Left ventricle myocardium superior (tissue), 1 donor: Measurements from ENCODE around the gene SLC2A8. TPM values are rescaled to one million over a fixed set of nuclear protein-coding genes. Genes with fewer than 3 reads are reported as not detected.

Experiments used
- ATAC-seq: fragments of 200-7000 bp; cut with Tn5 transposase; one replicate; pipeline ENCODE4 v1.9.1; 2020; ENCODE audit warnings: mild to moderate bottlenecking, moderate library complexity
- DNase-seq: peaks from one replicate; pipeline ENCODE4 v3.0.0-alpha.2; 2020
- intact Hi-C: fragments of 100-400 bp; cut with micrococcal nuclease; formaldehyde crosslinking; loops from one replicate; pipeline ENCODE4 v1.11.0; 2022
- total RNA-seq: library from RNA; stranded (reverse); fragmentation: NEBNext Ultra II Directional; extraction: Animal tissue kit (Norgen Biotek cat#: 25700); gene quantifications from one replicate; pipeline ENCODE4 v1.2.1, GENCODE V29; 2021
- donor health status: DM: no; HTN: yes; CAD: no; lungs with severe emphysema.

SLC2A8 gene
- total RNA-seq, 1 donor from 2014 or later, result 18.6 TPM

DNA sequence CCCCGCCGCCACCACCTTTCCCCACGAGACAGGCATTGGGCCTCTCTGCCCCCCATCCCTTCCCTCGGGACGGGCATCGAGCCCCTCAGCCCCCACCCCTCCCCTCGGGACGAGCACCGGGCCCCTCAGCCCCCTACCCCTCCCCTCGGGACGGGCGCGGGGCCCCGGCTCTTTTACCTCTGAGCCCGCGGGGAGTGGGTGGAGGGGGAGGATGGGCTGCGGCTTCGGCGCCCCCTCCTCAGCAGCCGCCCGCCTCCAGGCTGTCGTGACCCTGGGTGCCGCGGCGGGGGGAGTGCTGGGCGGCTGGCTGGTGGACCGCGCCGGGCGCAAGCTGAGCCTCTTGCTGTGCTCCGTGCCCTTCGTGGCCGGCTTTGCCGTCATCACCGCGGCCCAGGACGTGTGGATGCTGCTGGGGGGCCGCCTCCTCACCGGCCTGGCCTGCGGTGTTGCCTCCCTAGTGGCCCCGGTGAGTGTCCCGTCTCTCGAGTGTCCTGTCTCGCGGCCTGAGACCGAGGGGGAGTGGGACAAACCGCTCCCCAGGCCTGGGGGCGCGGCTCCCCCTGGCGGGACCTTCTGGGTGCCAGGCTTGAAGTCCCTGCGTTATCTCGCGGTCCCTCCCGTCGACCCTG is 791 bp downstream of the SLC2A8 start:
- peak; percentile 5 for ATAC-seq
- intact Hi-C loops, result no loop called here
- peak; percentile 69 for DNase-seq

DNA sequence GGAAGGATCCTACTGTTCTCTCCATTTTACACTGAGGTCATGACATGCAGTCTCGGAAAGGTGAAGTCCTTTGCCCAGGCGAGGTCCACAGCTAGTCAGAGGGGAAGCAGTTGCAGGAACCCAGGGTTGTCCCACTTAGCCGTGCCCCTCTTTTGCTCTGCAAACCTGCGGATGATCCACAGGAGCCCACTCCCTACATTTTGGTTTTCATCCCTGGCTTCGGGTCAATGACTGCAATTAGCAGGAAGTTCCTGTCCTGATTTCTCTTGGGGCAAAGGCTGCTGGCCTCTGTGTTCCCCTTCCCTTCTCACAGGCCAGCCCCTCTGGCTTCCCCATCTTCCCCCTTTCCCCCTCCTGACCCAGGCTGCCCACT is 1.3 kb downstream of the SLC2A8 start:
- ATAC-seq (no peak), DNase-seq (no peak)
- intact Hi-C loops, result no loop called here

- ATAC-seq (no peak), DNase-seq (no peak)
- intact Hi-C loops, result no loop called here
Measured at GRCh38 chr9:127398715-127399400, 1.9 kb downstream of the SLC2A8 start.

- ATAC-seq, result no peak
- DNase-seq, result no peak
- intact Hi-C loops, result no loop called here
Measured at GRCh38 chr9:127399736-127400269, 2.8 kb downstream of the SLC2A8 start.

DNA sequence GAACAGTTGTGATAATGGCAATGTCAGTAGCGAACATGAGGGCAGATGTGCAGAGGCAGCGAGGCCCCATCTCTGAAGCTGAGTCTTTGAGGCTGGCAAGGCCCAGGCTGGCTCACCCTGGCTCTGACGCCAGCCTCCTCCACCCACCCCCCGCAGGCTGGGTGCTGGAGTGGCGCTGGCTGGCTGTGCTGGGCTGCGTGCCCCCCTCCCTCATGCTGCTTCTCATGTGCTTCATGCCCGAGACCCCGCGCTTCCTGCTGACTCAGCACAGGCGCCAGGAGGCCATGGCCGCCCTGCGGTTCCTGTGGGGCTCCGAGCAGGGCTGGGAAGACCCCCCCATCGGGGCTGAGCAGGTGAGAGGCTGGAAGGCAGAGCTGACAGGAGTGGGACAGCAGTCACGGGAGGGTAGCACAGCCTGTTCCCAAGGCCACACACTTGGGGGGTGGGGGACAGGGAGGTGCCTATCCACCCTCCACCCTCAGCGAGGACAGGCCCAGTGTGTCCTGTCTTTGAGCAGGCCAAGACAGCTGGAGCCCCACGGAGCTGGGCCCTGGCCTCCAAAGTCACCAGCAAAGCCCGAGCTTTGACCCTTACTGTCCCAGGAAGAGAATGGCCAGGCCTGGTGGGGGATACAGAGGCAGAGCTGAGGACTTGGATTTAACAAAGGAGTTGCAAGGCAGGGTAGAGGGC is 5.6 kb downstream of the SLC2A8 start:
- DNase-seq (no peak), ATAC-seq (no peak)
- intact Hi-C loops, result no loop called here

GRCh38 chr9:127403507-127404192 is 6.7 kb downstream of the SLC2A8 start:
- no peak for ATAC-seq
- intact Hi-C loops, result no loop called here
- DNase-seq, result no peak

GRCh38 chr9:127404631-127405030 is 7.7 kb downstream of the SLC2A8 start:
- DNase-seq, result no peak
- no peak for ATAC-seq
- intact Hi-C loops, result no loop called here

DNA sequence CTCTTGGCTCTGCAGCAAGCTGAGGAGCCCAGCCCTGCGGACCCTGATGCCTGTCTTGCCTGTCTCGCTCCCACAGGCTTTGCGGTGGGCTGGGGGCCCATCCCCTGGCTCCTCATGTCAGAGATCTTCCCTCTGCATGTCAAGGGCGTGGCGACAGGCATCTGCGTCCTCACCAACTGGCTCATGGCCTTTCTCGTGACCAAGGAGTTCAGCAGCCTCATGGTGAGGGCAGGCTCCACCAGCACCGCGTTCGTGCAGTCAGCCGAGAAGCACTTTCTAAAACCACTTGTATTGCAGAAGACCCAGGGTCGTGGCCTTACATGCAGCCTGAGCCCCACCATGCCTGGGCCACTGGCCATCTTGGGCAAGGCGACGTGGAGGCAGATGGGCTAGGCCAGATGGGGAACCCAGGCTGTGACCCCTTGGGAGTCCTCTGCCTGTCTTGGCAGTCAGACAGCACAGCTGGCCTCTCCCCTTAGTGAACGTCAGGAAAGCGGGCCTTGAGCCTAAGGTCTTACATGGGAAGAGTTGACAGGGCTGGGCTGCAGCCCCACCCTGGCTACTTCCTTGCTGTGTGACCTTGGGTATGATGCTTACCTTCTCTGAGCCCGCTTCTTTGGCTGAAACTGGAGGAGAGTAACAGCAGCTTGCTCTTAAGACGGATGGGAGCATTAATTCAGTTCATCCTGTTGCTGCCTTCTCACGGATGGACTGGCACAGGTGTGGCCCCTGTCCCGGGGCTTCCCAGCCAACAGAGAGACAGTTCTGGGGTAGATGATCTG is 8.6 kb downstream of the SLC2A8 start:
- no peak for ATAC-seq
- no peak for DNase-seq
- intact Hi-C loops, result no loop called here

- DNase-seq (peak; percentile 48), ATAC-seq (peak; percentile 56)
- intact Hi-C loops, result no loop called here
Measured at GRCh38 chr9:127406799-127407491, 10.0 kb downstream of the SLC2A8 start.

GRCh38 chr9:127407492-127407843 is 10.5 kb downstream of the SLC2A8 start:
- DNase-seq, result no peak
- intact Hi-C loops, result no loop called here
- peak; percentile 29 for ATAC-seq

DNA sequence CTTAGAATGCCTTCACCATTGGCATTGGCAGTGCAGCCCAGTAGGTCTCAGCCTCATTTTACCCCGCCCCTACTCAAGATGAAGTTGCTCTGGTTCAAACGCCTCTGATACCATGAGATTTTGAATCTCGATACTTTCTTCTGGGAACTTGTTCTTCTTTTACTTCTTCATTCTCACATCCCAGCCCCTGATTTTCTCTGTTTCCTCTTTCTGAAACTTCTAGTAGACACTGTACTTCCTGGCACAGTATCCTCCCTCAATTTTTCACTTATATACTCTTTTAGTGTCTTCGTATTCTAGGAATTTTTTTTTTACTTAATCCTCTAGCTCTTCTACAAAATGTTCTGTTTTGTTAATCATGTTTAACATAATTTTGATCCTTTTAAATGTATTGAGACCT is 14.2 kb downstream of the SLC2A8 start:
- DNase-seq, result no peak
- intact Hi-C loops, result no loop called here
- no peak for ATAC-seq

DNA sequence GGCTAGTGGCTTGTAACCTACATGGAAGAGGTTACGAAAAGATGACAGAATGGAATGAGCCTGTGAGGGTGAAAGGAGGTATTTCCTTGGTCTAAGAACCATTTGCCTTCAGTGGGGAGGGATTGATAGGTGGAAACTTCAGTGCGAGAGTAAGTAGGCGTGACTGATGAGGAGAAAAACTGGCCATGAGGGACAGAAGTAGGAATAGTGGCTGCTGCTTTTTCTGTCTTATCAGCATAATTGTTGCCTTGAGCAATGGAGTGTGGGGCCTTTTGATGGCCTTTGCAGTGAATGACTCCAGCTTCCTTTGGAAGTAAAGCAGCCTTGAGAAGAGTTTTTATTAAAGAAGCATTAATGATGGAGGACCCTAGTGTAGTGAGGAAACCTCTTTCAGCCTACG is 18.2 kb downstream of the SLC2A8 start:
- ATAC-seq, result no peak
- DNase-seq, result no peak
- intact Hi-C loops, result no loop called here

DNA sequence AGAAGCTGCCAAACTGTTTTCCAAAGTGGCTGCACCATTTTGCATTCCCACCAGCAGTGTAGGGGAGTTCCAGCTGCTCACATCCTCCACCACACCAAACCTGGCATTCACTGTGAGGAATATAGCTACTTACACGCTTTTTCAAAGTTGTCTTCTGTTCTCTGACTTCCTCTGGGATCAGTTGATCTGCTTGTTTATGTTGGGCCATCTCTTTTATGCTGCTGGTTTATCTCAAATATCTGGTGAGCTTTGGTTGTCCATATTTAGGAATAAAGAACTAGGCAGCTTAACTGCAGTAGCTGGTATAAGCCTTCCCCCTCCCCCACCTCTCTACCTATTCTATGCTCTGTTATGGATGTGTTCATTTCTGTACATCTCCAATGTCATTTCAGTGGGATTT is 18.7 kb downstream of the SLC2A8 start:
- DNase-seq (no peak), ATAC-seq (no peak)

DNA sequence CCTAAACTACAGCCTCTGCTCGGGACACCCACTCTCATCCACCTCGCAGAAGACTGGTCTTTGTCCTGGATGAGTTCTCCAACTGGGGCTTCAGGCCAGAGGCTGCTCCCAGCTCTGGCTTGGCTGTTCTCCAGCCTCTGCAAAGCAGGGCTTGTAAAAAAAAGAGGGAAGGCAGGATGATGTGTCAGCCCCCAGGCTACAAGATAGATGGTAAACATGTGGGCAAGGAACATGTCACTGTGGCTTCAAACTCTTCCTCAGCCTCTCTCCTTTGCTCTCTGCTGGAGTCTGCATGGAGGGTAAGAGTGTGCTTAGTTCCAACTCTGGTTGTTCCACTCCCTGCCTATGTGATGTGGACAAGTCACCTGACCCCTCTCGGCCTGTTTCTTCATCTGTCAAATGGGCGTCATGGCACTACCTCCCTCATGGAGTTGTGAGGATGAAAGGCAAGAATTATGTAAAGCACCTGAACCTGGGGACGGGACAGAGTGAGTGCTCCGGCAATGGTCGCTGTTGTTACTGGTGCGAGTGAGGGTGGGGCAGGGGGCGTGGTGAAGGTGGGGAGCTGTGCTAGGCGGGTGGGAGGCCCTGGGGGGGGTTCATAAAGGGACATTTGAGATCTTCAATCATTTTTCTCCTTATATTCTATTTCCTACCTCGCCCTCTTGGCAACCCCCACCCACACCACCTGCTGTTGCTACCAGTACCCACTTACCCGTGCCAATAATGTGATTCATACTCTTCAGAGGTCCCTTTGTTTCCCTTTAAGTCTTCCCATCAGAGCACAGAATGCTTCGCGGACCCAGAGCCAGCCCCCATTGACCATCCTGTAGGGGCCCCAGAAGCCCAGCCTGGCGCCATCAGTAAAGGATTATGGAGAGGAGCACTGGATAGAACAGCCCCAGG is 20.4 kb downstream of the SLC2A8 start:
- ATAC-seq (no peak), DNase-seq (no peak)
- intact Hi-C loops, result no loop called here

More for the DNA sequence above, 18.7 kb downstream of the SLC2A8 start:
- intact Hi-C loops, result no loop called here

DNA sequence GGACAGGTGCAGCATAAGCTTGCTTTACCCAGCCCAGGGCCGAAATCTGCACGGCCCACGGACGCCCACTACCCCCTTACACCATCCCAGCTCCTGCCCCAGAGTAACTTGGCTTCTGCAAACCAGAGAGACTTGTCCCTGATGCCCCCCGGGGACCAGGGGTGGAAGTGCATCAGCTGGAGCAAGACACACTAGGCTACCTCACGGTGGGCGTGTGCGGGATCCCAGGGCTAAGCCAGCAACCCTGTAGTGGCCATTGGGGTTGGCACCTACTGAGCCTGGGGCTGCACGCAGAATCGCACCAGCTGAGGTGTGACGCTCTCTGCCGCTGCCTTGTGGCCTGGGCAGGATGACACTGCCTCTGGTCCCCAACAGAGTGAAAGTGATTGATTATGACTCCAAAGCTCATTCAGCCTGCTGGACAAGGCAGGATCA is 21.1 kb downstream of the SLC2A8 start:
- DNase-seq (no peak), ATAC-seq (peak; percentile 21)
- intact Hi-C loops, result no loop called here

DNA sequence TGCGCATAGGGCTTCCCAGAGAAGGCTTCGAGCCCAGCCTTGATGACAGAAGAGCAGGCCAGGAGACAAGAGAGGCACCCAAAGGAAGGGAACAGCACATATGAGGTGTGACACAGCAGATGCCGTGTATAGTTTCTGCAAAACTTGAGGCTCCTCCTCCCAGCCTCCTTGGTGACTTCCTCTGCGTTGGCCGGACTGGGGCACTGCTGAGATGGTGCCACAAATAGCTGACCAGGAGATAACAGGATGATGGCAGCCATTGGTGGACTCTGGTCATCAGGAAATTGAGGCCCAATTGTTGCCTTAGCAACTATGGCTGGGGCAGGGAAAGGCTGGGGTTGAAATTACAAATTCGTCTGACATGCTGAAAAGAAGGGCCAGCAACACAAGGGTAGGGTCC is 22.4 kb downstream of the SLC2A8 start:
- DNase-seq (no peak), ATAC-seq (no peak)
- intact Hi-C loops, result no loop called here

DNA sequence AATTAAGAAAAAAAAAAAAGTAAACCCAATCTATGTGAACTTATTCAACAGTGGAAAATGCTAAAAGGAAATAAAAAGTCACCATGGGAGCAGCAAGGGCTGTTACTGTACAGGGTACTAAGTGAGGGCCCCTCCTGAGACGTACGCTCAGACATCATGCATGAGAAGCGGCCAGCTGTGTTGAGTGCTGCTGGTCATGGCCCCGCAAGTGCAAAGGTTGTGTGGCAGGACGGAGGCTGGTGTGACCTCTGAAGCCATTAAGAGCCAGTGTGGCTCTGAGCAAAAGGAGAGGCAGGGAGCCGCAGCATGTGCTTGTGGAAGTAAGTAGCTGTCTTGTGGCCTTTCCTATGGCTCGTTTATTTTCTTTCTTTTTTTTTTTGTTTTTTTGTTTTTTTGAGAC is 24.1 kb downstream of the SLC2A8 start:
- DNase-seq, result no peak
- ATAC-seq, result no peak
- intact Hi-C loops, result no loop called here
